ENCODE results near the gene MSI2.

MSI2 gene

DNA sequence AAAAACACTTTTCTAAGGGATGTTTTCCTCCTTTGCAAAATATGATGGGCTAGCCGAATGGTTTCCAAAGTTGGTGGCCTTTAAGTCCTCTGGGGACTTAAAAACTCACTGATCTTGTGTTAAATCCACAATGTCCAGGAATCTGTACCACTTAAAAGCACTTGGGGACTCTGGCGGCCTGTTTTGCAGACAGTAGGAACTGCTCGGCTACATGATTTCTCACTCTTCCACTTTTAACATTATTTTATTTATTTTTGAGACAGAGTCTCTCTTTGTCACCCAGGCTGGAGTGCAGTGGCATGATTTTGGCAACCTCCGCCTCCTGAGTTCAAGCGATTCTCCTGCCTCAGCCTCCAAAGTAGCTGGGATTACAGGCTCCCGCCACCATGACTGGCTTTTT, 9.1 kb upstream of the MSI2 start:
- DNase-seq = no peak

DNA sequence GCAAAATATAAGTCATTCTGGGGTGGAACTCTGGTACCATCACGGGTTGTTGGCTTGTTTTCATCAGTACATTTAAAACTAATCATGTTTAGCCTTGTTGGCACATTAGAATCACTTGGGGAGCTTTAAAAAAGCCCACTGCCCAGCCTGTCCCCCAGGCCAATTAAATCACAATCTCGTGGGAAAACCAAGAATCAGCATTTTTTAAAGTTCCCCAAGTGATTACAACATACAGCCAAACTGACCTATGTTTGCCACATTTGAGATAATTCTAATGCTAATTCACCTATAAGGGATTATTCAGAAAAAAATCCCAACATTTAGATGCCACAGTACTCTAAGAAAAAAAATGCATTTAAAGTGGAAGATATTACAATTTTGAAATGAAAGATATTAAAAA, 8.4 kb upstream of the MSI2 start:
- DNase-seq = no peak

- DNase-seq = no peak
These were observed 6.8 kb upstream of the MSI2 start for GRCh38 chr17:57249520-57249919.

DNA sequence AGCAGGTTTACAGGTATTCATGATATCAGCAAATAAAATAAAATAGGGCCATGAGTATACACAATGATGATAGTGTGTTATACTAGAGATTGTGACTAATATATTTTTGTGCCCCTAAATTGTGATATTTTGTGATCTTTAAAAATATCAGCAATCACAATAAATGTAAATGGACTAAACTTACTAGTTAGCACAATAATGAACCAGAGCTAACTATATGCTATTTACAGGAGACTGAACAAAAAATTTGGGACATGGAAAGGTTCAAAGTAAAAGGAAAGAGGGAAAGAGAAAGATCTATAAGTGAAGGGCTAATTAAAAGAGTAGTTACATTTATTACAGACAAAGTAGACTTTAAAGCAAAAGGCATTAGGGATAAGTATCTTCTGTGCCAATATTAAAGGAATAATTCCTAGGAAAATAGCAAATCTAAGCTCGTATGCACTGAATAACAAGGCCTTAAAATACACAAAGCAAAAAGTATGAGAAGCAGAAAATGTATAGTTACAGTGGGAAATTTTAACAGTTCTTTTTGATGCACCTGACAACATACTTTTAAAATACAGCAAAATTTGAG, 5.0 kb upstream of the MSI2 start:
- no peak for DNase-seq

DNA sequence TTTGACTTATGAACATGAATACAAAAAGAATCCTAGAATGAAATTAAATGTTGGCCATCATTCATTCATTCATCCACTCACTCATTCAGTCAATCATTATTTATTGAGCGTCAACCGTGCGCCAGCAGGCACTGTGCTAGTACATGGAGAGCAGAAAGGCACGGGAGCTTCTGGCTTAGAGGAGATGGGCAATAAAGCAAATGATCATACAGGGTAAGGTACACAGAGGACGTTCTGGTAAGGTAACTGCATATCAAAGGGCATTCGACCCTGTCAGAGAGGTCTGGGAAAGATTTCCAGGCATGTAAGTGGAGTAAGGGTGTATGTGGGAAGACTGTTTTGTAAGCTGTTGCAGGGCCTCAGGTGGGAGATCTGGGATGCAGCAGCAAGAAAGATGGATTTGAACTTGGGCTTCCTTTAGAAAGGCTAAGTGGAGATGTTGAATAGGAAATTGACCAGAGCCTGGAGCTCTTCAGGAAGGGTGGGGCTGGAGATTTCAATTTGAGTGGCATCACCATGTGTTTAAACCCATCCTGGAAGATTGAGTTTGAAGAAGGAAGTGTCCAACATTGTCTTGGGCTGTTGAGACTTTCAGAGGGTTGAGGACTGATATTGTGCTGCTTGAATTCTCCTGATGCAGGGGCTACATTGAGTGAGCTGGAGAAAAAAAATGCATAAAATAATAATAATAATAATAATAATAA, 2.8 kb upstream of the MSI2 start:
- DNase-seq = no peak

DNA sequence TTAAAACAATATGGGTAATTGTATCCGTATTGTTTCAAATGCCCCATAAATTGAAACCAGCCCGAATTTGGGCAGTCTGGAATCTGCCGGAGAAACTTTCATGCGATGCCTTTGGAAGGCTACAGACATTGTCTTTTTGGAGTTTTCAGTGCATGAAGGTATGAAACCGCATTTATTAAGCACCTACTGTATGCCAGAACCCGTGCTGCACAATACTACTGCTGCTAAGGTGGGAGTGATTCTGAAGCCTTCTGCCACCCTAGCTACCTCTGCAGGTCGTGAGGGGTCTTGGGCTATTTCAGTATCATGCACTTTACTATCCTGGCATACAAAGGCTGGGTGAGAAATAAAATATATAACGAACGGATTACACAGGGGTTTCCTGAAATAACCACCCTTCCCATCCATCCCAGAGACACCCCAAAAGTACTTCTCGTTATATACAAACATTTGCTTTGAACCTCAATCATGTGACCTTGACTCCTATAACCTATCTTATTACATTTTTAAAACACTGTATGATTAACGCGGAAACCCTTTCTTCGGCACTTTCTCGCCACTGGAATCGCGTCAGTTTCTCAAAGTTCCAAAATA, 1.0 kb upstream of the MSI2 start:
- no peak for DNase-seq

- DNase-seq = no peak
These were observed 387 bp downstream of the MSI2 start for GRCh38 chr17:57256708-57257112.

DNA sequence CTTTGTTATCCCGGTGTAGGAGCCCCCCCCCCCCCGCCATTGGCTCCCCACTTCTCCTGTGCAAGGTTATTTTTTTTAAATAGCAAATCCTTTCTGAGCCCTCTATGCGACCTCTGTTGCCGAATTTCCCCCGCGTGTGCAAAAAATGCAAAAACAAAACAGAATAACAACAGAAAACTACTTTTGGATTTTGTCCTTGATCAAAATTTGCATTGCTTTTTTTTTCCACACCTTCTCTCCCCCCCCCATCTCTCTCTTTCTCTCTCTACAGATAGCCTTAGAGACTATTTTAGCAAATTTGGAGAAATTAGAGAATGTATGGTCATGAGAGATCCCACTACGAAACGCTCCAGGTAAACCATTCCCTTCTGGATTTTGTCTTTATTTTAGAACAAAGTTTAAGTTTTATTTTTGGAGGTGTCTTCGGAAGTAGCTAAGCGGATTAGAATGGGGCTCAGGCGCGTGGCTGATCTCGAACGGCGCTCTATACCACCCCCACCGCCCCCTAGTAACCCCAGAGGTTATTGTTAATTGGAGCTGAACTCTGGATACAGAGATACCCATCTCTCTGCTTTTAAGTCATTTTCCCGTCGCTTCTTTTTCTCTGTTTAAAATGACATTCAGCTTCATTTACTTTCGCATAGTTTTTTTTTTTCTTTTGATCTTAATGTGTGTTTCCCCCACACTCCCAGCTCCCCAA, 1.0 kb downstream of the MSI2 start:
- no peak for DNase-seq

DNA sequence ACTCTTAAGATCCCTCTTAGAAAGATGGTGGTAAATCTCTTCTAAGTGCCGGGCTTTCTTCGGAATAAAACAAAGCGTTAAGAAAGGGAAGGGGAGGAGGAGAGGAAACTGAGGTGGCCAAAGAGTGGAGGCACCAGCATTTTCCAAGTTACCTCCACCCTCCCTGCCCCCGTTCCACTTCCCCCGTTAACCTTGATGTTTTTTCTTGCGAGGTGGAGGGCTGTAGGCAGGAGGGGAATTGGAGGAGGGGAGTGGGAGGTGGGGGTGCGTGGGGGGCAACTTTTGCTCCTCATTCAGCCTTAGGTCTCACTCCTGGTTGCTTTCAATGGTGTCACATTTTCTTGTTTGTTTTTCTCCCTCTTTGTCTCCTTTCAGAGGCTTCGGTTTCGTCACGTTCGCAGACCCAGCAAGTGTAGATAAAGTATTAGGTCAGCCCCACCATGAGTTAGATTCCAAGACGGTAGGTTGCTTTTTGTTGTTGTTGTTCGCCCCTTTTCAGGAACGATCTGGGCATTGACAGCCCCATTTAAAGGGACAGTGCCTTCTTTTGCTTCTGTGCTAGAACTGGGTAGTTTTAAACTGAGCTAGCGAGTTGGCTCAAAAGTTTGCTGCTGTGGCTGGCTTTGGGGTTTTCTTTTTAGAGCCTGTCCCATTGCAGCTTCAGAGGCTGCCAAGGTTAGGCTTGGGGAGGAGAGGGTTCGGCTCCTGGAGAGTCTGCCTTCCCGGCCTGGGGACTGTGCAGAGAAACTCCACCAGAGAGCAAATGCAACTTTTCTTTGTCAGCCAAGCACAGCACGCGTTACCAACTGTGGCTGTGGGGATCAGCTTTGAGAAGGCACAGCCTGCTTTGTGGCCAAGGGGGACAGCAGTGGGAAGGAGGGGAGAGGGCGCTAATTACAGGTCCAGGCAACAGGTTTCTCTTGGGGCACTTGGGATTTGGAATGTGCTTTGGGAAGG, 1.9 kb downstream of the MSI2 start:
- no peak for DNase-seq

- no peak for DNase-seq
These were observed 3.0 kb downstream of the MSI2 start for GRCh38 chr17:57259306-57259705.

DNA sequence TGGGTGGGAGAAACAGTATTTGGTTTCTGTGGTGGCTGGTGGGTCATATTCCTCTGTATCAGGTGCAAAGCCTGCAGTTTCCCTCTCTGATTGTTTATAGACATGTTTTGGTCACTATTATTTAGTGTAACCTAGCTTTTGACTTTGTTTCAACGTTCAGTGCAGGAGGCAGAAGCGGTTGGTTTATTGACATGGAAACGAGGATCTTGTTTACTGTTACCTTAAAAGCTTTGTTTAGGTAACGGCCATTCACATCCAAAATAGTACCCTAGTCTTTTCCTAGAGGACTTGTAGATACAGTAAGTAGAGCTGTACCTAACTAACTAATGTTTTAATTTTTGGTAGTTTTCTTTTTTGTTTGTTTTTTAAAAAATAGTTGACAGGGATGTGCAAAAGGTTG, 3.5 kb downstream of the MSI2 start:
- DNase-seq = no peak

DNA sequence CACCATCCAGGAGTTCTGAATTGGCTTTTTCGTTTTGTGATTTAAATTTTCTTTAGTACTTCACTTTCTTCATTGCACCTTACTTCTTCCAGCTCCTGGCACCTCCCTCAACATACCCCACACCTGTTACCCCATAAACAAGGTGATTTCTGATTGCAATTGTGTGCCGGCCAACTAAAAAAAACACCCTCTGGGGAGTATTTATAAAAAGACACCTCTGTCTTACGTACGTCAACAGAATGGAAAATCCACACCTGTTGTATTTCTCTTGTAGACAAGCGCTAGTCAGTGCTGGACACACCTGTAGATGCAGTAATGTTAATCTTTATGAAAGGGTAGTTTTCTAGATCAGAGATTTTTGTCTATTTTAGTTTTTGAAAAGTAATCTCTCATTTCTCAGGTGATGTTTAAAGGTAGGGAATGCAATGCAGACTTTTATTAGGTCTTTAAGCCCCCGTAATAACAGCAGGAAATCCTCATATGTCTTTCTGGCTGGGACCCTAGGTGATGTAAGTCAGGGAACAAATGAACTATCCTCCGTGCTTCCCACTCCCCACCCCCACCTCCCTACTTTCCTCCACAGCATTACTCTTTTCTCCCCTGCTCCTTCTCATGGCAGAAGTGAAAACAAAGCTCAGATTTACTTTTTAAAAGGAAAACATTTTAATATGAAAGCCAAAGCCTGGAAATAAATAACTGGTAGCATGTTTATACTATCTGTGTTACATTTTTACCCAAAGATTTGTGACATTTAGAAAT, 4.2 kb downstream of the MSI2 start:
- no peak for DNase-seq

GRCh38 chr17:57261084-57261461, 4.8 kb downstream of the MSI2 start:
- no peak for DNase-seq

DNA sequence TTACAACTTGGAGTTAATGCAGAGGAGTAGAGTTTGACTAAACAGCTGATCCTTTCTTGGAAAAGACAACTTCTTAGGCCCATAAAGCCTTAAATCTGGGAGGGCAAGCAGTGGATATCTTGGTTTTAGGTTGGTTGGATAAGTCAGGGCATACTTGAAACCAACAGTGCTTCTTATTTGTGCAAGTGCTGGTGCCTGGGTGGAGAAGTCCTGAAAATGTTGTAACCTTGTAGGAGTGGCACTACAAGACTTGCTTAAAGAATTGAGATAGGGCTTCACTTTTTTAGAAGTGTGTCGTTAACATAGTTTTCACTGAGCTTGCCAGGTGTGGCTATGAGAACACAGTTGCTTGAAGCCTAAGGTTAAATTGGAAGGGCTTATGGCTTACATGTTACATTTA, 6.2 kb downstream of the MSI2 start:
- DNase-seq = no peak

- no peak for DNase-seq
These were observed 7.9 kb downstream of the MSI2 start for GRCh38 chr17:57264250-57264649.

DNA sequence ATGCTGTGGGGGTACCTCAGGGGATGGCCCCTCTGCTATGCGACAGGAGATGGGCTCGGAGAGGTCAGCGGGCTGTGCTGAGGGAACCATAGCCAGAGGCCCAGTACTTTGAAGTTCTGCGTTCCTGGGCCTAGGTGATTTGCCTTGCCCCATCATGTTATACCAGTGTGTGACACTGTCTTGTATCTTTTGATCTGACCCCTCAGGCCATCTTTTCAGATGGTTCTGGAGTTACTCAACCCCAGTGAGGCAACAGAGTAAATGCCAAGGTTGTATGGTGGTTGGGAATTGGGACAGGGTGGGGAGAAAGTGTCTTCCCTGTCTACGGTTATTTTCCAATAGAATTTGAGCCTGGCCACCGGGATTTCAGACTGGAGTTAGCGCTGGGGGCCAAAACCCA, 8.5 kb downstream of the MSI2 start:
- no peak for DNase-seq

GRCh38 chr17:57266902-57267311, 10.6 kb downstream of the MSI2 start:
- DNase-seq = no peak

GRCh38 chr17:57268181-57268580, 11.9 kb downstream of the MSI2 start:
- no peak for DNase-seq

GRCh38 chr17:57269052-57269451, 12.7 kb downstream of the MSI2 start:
- no peak for DNase-seq

DNA sequence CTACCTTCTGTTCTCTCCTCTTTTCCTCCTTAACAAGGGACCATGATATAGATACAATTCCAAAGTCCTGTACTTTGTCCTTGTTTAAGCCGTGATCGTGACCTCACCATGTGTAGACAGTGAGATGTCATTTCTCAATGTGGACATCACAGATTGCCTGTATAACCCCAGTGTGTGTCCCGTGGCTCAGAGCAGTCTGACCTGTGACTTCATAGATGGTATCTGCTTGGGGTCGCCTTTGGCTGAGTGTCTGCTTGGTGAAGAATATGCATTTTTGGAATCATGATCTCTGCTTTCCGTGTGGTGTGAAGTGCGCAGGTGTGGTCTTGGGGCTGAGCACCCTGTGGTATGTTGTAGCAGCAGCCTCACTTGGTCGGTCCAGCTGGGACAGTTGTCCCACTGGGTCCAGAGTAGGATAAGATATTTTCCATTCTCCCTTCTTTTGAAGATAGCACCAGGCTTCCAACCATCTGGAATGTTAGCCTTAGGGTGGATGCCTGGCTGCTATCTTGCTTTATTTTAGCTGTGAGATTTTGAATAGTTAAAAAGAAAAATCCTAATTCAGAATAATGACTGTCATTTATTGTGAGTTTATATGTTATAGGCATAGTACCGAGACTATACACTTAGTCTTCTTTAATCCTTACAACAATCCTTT, 13.4 kb downstream of the MSI2 start:
- no peak for DNase-seq

DNA sequence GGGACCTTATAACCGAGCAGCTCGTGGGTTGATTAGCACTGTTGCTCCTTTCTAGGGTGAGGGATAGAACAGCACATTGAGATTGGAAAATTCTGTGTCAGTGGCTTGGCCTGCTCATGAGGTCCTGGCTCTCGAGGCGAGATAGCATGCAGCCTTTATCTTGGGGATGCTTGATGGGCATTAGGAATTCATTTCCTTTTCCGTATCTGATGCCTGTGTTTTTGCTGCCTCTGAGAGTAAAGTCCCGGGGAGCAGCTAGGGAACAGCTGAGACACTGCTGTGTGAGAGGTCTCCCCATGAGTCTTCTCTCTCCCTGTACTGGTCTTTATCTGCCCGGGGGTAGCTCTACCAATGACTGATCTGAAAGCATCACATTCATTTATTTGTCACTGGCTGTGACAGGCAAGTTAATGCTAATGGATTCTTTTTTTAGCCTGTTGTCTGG, 14.5 kb downstream of the MSI2 start:
- no peak for DNase-seq

GRCh38 chr17:57271821-57272220, 15.5 kb downstream of the MSI2 start:
- DNase-seq = no peak
